ENCODE measurements around the gene ERBB3.

The ERBB3 gene

DNA sequence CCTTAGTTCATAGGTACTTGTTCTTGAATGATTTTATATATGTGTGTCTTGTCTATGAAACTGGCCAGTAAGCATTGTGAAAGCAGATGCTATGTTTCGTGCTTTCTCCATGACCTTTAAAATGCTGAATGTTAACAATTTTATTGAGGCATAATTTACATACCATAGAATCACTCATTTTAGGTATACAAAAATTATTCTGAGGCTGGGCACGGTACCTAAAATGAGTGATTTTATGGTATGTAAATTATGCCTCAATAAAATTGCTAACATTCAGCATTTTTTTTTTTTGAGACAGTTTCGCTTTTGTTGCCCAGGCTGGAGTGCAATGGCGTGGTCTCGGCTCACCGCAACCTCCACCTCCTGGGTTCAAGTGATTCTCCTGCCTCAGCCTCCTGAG is 54.9 kb downstream of the ERBB3 start:
- DNase-seq (ENCODE audit: low spot score): no peak

DNA sequence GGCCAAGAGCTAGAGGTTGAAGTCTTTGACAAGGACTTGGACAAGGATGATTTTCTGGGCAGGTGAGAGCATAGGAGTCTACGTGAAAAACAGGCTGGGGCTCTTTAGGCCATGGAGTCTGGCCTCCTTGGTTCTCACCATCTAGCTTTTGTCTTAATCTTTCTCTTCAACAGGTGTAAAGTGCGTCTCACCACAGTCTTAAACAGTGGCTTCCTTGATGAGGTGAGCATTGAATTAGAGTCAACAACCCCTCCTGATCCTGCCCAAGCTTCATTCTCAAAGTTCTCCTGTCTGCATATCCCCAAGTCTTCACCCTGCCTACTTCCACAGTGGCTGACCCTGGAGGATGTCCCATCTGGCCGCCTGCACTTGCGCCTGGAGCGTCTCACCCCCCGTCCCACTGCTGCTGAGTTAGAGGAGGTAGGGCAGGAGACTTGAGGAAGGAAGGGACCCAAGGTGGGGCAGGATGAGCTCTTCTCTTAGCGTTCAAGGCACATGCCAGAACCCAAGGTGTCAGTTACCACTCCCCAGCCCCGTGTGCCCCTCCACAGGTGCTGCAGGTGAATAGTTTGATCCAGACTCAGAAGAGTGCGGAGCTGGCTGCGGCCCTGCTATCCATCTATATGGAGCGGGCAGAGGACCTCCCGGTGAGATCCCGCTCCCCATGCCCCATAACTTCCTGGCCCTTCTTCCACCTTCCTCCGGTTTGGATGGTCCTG is 58.0 kb downstream of the ERBB3 start:
- no peak for DNase-seq (ENCODE audit: low spot score)

DNA sequence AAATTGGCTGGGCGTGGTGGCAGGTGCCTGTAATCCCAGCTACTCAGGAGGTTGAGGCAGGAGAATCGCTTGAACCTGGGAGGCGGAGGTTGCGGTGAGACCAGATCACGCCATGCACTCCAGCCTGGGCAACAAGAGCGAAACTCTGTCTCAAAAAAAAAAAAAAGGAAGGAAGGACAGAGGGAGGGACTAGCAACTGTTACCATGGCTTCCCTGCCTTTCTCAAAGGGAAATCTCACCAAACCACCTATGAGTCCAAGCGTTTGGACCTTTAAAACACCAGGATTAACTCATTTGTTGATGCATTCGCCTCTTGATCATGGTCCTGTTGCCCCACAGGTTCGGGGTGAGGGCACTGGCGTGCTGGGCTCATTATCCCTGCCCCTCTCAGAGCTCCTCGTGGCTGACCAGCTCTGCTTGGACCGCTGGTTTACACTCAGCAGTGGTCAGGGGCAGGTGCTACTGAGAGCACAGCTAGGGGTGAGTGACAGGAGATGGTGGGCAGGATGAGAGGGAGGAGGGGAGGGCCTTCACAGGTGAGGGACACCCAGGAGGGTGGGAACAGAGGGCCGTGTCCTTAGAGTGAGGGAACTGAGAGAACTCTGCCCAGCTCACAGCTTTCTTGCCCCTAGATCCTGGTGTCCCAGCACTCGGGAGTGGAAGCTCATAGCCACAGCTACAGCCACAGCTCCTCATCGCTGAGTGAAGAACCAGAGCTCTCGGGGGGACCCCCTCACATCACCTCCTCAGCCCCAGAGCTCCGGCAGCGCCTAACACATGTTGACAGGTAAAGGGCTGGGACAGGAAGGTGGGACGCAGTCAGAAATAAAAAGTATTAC is 62.2 kb downstream of the ERBB3 start:
- no peak for DNase-seq (ENCODE audit: low spot score)

DNA sequence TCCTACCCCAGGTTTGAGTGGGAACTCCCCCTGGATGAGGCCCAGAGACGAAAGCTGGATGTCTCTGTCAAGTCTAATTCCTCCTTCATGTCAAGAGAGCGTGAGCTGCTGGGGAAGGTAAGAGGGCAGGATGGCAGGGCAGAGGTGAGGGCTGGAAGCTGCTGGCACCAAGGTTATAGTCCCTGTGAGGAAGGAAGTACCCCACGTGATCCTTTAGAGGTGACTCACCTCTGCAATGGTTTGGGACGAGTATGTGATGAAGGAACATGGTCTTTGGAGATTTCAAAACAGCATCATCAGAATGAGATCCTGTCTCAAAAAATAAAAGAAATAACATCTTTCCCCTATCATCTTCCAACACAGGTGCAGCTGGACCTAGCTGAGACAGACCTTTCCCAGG is 63.3 kb downstream of the ERBB3 start:
- DNase-seq (ENCODE audit: low spot score): no peak

DNA sequence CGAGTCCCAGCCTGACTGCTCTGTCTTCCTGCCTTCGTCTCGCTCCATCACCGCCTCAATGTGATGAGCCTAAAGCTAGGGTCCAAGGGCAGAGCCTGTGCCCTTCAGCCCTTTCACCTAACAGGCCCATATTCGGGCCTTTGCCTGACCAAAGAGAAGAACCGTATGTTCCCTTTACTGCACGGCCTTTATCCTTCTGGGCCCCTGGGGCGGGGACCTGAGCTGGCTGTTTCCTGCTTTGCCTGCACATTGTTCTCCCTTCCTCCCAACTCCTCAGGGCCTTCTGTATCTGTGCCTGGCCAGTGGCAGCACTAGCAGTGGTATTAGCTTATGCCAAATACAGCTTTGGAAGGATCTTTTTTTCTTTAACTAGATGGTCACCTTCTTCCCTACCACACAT is 63.9 kb downstream of the ERBB3 start:
- no peak for DNase-seq (ENCODE audit: low spot score)

DNA sequence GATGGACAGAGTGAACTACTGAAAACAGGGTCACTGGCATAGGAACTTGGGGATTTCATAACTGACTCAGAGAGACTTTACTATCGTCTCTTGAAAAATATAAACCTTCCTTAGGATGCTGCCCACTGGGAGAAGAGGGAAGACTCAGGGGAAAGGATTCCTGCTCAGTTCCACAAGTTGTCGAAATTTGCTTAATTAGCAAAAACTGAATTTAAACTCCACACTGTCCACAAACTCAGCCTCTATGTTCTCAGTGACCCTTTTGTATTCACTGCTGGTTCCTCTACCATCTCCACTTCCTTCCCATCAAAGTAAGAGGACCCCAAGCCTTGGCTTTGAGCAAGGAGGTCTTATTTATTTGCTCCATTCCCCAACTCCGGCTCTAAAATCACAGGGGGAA is 65.3 kb downstream of the ERBB3 start:
- no peak for DNase-seq (ENCODE audit: low spot score)

DNA sequence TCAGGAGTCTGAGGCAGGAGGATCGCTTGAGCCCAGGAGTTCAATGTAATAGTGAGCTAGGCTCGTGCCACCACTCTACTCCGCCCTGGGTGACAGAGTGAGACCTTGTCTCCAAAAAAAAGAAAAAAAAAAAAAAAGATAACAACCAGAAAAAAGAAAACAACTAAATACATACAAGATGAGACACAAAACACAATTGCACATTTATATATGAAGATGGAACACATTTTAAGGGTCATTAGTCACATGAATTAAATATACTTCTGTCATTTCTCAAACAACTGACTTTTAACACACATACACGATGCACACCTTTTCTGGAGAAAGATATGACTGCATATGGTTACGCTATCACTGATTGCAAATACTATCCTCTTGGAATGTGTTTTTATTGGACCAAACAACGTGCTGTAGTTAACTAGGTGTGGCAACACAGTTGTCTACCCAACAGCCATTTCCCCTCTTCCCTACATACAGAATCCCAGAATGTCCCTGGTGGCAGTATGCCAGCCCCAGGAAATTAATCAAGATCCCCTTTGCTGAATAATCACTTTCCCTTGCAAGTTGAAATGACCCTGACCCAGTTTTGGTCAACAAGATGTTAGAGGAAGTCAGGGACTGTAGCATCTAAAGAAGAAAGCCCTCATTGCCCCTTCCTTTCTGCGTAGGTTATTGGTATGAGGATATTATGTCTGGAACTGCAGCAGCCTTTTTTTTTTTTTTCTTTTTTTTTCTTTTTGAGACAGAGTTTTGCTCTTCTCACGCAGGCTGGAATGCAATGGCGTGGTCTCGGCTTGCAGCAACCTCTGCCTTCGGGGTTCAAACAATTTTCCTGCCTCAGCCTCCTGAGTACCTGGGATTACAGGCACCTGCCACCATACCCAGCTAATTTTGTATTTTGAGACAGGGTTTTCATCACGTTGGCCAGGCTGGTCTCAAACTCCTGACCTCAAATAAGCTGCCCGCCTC is 66.8 kb downstream of the ERBB3 start:
- DNase-seq (ENCODE audit: low spot score): no peak

DNA sequence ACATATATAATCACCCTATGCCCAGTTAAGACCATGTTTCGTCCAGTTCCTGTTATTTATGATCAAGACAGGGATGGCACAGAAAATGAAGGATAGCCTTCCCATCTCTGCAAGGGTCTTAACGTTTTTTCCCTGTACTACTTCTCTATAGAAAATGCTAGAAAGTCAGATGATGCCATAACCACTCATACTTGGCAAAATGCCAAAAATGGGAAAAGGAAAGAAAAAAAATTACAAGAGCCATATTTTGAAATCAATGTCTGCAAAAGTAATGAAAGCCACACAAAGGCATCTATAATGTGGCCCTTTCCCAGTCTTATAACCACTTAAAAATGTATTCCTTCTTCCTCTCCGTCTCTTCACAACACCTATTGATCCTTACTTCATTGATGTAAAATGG is 70.6 kb downstream of the ERBB3 start:
- no peak for DNase-seq (ENCODE audit: low spot score)

DNA sequence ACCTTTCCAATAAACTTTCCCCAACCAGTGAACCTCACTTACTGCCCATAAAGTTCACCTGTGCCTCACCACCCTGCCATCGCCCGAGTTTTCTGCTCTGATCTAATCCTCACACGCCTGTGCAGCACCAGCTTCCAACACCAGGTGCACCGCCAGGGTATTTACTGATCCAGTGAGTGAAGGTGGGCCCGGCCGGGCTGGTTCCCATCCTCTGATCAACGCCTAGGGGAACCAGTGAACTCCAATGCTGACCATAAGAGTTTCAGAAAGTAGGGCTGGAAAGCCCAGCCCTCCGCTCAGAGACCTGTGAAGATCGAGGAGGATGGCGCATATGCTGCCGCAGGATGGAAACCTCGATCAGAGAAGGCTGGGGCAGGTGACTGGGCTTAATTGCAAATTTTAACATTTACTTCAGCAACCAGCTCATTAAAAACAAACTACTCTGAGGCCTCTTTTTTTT is 71.7 kb downstream of the ERBB3 start:
- DNase-seq (ENCODE audit: low spot score): no peak

DNA sequence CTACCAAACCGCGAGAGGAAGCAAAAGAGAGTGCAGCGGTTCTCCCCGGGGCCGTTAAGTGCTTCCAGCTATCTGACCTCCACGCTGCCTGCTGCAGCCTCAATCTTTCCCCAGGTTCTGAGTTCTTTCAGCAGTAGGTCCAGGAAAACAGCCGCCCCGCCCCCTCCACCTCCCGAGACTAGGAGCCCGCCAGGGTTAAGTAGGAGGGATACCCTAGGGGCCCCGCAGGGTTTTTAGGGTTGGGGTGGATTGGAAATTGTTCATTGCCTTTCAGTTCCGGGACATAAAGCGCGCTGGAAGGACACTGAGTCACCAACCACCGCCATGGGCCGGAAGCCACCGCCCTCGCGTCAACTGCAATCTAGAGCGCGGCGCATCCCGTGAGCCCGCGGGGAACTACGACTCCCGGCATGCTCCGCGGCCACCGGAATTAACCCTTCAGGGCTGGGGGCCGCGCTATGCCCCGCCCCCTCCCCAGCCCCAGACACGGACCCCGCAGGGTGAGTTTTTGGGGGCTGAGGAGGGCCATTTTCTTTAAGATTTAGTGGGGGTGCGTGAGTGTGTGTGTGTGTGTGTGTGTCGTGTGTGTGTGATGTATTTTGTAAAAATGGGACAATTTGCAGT is 72.3 kb downstream of the ERBB3 start, which contains the start of gene MYL6B:
Gene MYL6B (plus strand): TSS at position 456 of the 624 bp plus-strand sequence. CDS start 1,332 bp downstream, outside the sequence.
- DNase-seq (ENCODE audit: low spot score): peak; percentile 95
